NB4 (cell line): ENCODE measurements around the gene DPH3.

Source experiments
- POLR2A ChIP-seq: IDR thresholded peaks from 2 replicates; pipeline ENCODE4 v1.6.1; 2011; ENCODE audit warnings: mild to moderate bottlenecking; ENCODE audit not compliant: insufficient read length; ENCODE audit errors: extremely low read depth
- TF ChIP-seq, protein P1 (sequence below): IDR thresholded peaks from one replicate; pipeline ENCODE4 v1.5.1; 2012; ENCODE audit warnings: low read depth, low read length

DNA sequence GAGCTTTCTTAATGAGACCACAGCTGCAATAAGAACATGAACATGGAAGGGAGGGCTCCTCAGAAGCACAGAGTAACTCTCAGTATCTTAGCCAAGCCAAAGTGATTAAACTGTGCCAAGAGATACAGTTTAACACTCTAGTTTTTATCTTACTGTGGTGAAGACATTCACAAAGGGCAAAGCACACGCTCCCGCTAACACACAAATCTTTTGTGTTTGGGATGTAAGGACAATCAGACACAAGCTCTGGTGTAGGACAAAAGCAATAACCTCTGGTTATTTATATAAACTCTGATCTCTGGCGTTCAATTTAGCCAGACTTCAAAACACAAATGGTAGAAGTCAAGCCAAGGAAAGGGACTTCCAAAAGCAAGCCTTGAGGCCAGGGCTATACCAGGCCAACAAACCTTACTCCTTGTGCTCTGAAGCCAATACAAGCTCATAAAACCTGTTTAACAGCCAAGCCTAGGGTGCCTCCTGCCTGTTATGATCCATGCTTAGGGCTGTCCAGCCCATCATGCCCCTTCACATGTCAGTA is 27.8 kb downstream of the DPH3 start:
- no peak for TF ChIP-seq POLR2A
- TF ChIP-seq, protein P1, sequence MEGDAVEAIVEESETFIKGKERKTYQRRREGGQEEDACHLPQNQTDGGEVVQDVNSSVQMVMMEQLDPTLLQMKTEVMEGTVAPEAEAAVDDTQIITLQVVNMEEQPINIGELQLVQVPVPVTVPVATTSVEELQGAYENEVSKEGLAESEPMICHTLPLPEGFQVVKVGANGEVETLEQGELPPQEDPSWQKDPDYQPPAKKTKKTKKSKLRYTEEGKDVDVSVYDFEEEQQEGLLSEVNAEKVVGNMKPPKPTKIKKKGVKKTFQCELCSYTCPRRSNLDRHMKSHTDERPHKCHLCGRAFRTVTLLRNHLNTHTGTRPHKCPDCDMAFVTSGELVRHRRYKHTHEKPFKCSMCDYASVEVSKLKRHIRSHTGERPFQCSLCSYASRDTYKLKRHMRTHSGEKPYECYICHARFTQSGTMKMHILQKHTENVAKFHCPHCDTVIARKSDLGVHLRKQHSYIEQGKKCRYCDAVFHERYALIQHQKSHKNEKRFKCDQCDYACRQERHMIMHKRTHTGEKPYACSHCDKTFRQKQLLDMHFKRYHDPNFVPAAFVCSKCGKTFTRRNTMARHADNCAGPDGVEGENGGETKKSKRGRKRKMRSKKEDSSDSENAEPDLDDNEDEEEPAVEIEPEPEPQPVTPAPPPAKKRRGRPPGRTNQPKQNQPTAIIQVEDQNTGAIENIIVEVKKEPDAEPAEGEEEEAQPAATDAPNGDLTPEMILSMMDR: no peak
